ENCODE data around the gene SEC11C. TPM values are rescaled to one million over a fixed set of nuclear protein-coding genes. Genes with fewer than 3 reads are reported as not detected.

Gene SEC11C
- total and polyA plus RNA-seq, 2 of the 13 experiments (the other 11 are each of a cell fraction or from before 2014, with no cell fraction given), result 71.9 to 297 TPM

DNA sequence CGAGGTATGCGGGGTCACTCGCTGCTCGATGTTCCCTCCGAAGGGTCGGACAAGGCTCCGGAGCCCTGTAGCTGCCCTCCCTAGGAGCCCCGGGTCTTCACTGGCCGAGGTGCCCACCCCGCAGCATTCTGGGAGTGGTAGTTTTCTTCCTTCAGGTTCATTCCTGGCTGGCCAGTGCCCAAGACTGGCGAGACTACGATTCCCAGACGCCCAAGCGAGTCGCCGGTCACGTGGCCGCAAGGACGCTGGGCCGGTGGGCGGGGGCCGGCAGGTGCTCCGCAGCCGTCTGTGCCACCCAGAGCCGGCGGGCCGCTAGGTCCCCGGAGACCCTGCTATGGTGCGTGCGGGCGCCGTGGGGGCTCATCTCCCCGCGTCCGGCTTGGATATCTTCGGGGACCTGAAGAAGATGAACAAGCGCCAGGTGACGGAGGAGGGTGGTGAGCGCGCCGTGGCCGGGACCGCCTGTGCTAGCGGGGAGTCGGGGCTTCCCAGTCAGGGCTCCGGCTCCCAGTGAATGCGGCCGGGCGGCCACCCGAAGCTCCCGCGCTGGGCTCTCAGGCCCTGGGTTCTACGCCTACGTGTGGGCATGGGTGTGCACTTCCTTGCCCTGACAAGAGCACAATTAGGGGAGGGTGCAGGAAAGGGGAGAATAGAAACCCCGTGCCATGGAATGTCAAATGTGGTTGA, at the start of gene SEC11C (continued):
- TF ChIP-seq ZNF510 (CRISPR knock-in tag; IDR thresholded peaks at IDR 0.05; ENCODE audit: low read depth) (0 out of 2 replicates have a peak, but pooled peaks have one; percentile 65), ZNF101 (CRISPR knock-in tag; IDR thresholded peaks at IDR 0.05; ENCODE audit: borderline replicate concordance, low read depth) (no peak), HDAC2 (CRISPR knock-in tag; IDR thresholded peaks at IDR 0.05) (peak; percentile 40), ZNF225 (CRISPR knock-in tag; IDR thresholded peaks at IDR 0.05) (no peak), ZNF556 (CRISPR knock-in tag; IDR thresholded peaks at IDR 0.05; ENCODE audit: borderline replicate concordance) (peak; percentile 66; the same call in 1 of the 2 replicates)
- TF ChIP-seq, protein P1, sequence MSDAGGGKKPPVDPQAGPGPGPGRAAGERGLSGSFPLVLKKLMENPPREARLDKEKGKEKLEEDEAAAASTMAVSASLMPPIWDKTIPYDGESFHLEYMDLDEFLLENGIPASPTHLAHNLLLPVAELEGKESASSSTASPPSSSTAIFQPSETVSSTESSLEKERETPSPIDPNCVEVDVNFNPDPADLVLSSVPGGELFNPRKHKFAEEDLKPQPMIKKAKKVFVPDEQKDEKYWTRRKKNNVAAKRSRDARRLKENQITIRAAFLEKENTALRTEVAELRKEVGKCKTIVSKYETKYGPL (CRISPR knock-in tag; IDR thresholded peaks at IDR 0.05), result no peak
- TF ChIP-seq, protein P2, sequence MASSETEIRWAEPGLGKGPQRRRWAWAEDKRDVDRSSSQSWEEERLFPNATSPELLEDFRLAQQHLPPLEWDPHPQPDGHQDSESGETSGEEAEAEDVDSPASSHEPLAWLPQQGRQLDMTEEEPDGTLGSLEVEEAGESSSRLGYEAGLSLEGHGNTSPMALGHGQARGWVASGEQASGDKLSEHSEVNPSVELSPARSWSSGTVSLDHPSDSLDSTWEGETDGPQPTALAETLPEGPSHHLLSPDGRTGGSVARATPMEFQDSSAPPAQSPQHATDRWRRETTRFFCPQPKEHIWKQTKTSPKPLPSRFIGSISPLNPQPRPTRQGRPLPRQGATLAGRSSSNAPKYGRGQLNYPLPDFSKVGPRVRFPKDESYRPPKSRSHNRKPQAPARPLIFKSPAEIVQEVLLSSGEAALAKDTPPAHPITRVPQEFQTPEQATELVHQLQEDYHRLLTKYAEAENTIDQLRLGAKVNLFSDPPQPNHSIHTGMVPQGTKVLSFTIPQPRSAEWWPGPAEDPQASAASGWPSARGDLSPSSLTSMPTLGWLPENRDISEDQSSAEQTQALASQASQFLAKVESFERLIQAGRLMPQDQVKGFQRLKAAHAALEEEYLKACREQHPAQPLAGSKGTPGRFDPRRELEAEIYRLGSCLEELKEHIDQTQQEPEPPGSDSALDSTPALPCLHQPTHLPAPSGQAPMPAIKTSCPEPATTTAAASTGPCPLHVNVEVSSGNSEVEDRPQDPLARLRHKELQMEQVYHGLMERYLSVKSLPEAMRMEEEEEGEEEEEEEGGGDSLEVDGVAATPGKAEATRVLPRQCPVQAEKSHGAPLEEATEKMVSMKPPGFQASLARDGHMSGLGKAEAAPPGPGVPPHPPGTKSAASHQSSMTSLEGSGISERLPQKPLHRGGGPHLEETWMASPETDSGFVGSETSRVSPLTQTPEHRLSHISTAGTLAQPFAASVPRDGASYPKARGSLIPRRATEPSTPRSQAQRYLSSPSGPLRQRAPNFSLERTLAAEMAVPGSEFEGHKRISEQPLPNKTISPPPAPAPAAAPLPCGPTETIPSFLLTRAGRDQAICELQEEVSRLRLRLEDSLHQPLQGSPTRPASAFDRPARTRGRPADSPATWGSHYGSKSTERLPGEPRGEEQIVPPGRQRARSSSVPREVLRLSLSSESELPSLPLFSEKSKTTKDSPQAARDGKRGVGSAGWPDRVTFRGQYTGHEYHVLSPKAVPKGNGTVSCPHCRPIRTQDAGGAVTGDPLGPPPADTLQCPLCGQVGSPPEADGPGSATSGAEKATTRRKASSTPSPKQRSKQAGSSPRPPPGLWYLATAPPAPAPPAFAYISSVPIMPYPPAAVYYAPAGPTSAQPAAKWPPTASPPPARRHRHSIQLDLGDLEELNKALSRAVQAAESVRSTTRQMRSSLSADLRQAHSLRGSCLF (CRISPR knock-in tag; IDR thresholded peaks at IDR 0.05; ENCODE audit: borderline replicate concordance), result 0 out of 2 replicates have a peak, but pooled peaks have one; percentile 13
- TF ChIP-seq, protein P3, sequence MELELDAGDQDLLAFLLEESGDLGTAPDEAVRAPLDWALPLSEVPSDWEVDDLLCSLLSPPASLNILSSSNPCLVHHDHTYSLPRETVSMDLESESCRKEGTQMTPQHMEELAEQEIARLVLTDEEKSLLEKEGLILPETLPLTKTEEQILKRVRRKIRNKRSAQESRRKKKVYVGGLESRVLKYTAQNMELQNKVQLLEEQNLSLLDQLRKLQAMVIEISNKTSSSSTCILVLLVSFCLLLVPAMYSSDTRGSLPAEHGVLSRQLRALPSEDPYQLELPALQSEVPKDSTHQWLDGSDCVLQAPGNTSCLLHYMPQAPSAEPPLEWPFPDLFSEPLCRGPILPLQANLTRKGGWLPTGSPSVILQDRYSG (CRISPR knock-in tag; IDR thresholded peaks at IDR 0.05), result no peak
- TF ChIP-seq, protein P4, sequence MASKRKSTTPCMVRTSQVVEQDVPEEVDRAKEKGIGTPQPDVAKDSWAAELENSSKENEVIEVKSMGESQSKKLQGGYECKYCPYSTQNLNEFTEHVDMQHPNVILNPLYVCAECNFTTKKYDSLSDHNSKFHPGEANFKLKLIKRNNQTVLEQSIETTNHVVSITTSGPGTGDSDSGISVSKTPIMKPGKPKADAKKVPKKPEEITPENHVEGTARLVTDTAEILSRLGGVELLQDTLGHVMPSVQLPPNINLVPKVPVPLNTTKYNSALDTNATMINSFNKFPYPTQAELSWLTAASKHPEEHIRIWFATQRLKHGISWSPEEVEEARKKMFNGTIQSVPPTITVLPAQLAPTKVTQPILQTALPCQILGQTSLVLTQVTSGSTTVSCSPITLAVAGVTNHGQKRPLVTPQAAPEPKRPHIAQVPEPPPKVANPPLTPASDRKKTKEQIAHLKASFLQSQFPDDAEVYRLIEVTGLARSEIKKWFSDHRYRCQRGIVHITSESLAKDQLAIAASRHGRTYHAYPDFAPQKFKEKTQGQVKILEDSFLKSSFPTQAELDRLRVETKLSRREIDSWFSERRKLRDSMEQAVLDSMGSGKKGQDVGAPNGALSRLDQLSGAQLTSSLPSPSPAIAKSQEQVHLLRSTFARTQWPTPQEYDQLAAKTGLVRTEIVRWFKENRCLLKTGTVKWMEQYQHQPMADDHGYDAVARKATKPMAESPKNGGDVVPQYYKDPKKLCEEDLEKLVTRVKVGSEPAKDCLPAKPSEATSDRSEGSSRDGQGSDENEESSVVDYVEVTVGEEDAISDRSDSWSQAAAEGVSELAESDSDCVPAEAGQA (IDR thresholded peaks at IDR 0.05; ENCODE audit: low read depth), result no peak
- TF ChIP-seq, protein P4 (CRISPR knock-in tag; IDR thresholded peaks at IDR 0.05; ENCODE audit: borderline replicate concordance), result no peak
- TF ChIP-seq, protein P5, sequence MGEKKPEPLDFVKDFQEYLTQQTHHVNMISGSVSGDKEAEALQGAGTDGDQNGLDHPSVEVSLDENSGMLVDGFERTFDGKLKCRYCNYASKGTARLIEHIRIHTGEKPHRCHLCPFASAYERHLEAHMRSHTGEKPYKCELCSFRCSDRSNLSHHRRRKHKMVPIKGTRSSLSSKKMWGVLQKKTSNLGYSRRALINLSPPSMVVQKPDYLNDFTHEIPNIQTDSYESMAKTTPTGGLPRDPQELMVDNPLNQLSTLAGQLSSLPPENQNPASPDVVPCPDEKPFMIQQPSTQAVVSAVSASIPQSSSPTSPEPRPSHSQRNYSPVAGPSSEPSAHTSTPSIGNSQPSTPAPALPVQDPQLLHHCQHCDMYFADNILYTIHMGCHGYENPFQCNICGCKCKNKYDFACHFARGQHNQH (CRISPR knock-in tag; IDR thresholded peaks at IDR 0.05), result peak; percentile 66; the same call in 1 of the 2 replicates
